Endodermal cell (in vitro differentiated cells): ENCODE results near the gene LRRC23. TPM values are rescaled to one million over a fixed set of nuclear protein-coding genes. Genes with fewer than 3 reads are reported as not detected.

Experiments
- DNase-seq: peaks from one replicate; pipeline ENCODE4 v3.0.0-alpha.2; 2017
- H3K27ac ChIP-seq: 2 replicates; pipeline ENCODE4 v1.5.1; 2013; ENCODE audit warnings: mild to moderate bottlenecking, low read depth, low read length, moderate library complexity
- H3K27me3 ChIP-seq: 2 replicates; pipeline ENCODE4 v1.6.1; 2013; ENCODE audit warnings: mild to moderate bottlenecking, low read length, moderate library complexity; ENCODE audit not compliant: insufficient read depth, control insufficient read depth, poor library complexity, severe bottlenecking
- H3K36me3 ChIP-seq: 2 replicates; pipeline ENCODE4 v1.7.0; 2013; ENCODE audit warnings: mild to moderate bottlenecking, low read length, moderate library complexity; ENCODE audit not compliant: control insufficient read depth, insufficient read depth
- H3K4me1 ChIP-seq: one replicate; pipeline ENCODE4 v1.7.0; 2013; ENCODE audit warnings: low read length; ENCODE audit not compliant: control insufficient read depth, insufficient read depth
- H3K4me3 ChIP-seq: 2 replicates; pipeline ENCODE4 v1.5.1; 2013; ENCODE audit warnings: mild to moderate bottlenecking, low read length, moderate library complexity
- H3K9ac ChIP-seq: 2 replicates; pipeline ENCODE4 v1.6.1; 2013; ENCODE audit warnings: mild to moderate bottlenecking, low read length, moderate library complexity; ENCODE audit not compliant: poor library complexity, severe bottlenecking; ENCODE audit errors: extremely low read depth
- H3K9me3 ChIP-seq: 2 replicates; pipeline ENCODE4 v1.6.1; 2013; ENCODE audit warnings: mild to moderate bottlenecking, low read length, moderate library complexity; ENCODE audit not compliant: control insufficient read depth
- H3K27ac Mint-ChIP-seq: 2 replicates; pipeline ENCODE4 v1.8.0; 2020; ENCODE audit warnings: mixed read lengths
- H3K27me3 Mint-ChIP-seq: 2 replicates; pipeline ENCODE4 v1.8.0; 2021; ENCODE audit warnings: mild to moderate bottlenecking, mixed read lengths; ENCODE audit not compliant: insufficient read depth
- H3K36me3 Mint-ChIP-seq: 2 replicates; pipeline ENCODE4 v1.8.0; 2020; ENCODE audit warnings: low read depth, mixed read lengths
- H3K4me1 Mint-ChIP-seq: 2 replicates; pipeline ENCODE4 v1.8.0; 2020; ENCODE audit warnings: mixed read lengths
- H3K4me3 Mint-ChIP-seq: 2 replicates; pipeline ENCODE4 v1.8.0; 2020; ENCODE audit warnings: mild to moderate bottlenecking, moderate library complexity, mixed read lengths
- H3K9me3 Mint-ChIP-seq: 2 replicates; pipeline ENCODE4 v1.8.0; 2020; ENCODE audit warnings: mild to moderate bottlenecking, mixed read lengths
- WGBS, 2 experiments: methylation state at CpG; one replicate each; pipeline versions ENCODE4 v1.1.5 to v1.1.7; 2013; ENCODE audit warnings: missing lambda C conversion rate in 2 of 2, mixed read lengths in 1 of 2; ENCODE audit not compliant: insufficient coverage in 1 of 2, insufficient read length in 1 of 2; 5-methylcytosine and 5-hydroxymethylcytosine counted together
- total RNA-seq, 2 donors: library from RNA; stranded (reverse); fragmentation: NEBNext Ultra II Directional in 1 of 2; extraction: Animal tissue kit (Norgen Biotek cat#: 25700) in 1 of 2; gene quantifications; 2 replicates in 1 of 2; 3 replicates in 1 of 2; pipeline ENCODE4 v1.2.1, GENCODE V29; 2021
- TF ChIP-seq, protein P1 (sequence below): fragments of 200-600 bp; sonication (generic); conservative IDR thresholded peaks from 2 replicates; pipeline ENCODE4 v1.5.0; 2021; ENCODE audit warnings: antibody characterized with exemption, mild to moderate bottlenecking

Gene LRRC23
- total RNA-seq, 2 donors from 2014 or later, result 7.8 to 11.5 TPM

DNA sequence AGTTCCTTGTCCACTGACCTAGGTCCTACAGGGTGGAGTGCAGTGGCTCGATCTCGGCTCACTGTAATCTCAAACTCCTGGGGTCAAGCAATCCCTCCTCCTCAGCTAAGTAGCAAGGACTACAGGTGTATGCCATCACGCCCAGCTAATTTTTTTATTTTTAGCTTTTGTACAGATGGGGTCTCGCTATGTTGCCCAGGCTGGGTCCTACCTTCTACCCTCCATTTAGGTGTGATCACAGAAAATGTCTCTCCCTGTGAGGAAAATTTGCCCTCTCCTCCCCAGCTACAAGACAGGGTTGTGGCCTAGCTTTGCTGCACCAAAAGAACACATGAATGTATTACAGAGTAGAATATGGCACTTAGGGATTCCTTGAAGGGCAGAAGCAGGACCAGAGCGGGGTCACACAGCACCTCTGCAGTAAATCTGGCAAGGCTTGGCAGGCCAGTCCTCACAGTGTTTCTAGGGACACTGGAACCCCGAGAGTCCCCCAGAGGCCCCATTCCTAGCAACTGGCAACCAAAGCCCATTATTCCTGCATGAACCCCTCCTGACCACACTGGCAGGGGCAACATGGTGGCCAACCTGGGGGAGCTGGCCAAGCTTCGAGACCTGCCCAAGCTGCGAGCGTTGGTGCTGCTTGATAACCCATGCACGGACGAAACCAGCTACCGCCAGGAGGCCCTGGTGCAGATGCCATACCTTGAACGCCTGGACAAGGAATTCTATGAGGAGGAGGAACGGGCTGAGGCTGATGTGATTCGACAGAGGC, 7.7 kb downstream of the LRRC23 start:
- Mint-ChIP-seq H3K36me3 (peaks cover 10% of the 10 kb centered on the region), H3K9me3 (no peaks in the 10 kb centered on the region), H3K4me1 (peaks cover 37% of the 10 kb centered on the region), H3K27ac (peak overlapping the region; percentile 8), H3K4me3 (peak overlapping the region; percentile 77), H3K27me3 (peaks cover 63% of the 10 kb centered on the region)
- Histone ChIP-seq H3K9me3 (no peaks in the 10 kb centered on the region), H3K9ac (no peak overlapping the region), H3K4me3 (no peak overlapping the region), H3K36me3 (no peaks in the 10 kb centered on the region), H3K27me3 (peaks cover 19% of the 10 kb centered on the region), H3K27ac (no peak overlapping the region), H3K4me1 (no peaks in the 10 kb centered on the region)
- WGBS, 2 experiments, result 94 to 98% methylated on average over 11 to 15 of the region's 15 CpGs
- TF ChIP-seq, protein P1, sequence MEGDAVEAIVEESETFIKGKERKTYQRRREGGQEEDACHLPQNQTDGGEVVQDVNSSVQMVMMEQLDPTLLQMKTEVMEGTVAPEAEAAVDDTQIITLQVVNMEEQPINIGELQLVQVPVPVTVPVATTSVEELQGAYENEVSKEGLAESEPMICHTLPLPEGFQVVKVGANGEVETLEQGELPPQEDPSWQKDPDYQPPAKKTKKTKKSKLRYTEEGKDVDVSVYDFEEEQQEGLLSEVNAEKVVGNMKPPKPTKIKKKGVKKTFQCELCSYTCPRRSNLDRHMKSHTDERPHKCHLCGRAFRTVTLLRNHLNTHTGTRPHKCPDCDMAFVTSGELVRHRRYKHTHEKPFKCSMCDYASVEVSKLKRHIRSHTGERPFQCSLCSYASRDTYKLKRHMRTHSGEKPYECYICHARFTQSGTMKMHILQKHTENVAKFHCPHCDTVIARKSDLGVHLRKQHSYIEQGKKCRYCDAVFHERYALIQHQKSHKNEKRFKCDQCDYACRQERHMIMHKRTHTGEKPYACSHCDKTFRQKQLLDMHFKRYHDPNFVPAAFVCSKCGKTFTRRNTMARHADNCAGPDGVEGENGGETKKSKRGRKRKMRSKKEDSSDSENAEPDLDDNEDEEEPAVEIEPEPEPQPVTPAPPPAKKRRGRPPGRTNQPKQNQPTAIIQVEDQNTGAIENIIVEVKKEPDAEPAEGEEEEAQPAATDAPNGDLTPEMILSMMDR, result no peak
- no peak for DNase-seq

DNA sequence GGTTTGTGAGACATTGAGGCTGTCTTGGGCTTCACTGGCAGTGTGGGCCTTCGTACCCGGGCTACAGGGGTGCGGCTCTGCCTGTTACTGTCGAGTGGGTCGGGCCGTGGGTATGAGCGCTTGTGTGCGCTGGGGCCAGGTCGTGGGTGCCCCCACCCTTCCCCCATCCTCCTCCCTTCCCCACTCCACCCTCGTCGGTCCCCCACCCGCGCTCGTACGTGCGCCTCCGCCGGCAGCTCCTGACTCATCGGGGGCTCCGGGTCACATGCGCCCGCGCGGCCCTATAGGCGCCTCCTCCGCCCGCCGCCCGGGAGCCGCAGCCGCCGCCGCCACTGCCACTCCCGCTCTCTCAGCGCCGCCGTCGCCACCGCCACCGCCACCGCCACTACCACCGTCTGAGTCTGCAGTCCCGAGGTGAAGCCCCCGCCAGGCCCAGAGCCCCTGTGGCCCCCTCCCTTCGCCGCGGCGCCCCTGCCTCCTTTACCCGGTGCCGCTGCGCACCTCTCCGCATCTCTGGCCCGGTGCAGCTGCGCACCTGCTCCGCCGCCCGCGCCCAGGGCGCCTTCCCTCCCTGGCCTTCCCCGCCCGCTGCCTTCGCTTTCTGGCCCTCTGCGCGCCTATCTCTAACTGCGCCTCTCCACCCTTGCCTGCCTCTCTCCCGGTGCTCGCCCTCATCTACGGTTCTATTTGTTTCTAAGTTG, 9.8 kb downstream of the LRRC23 start, which contains the start of gene ENO2:
TSS of gene ENO2 (plus strand) at position 335 of the 701 bp plus-strand sequence. CDS start 1,253 bp downstream, outside the sequence.
- Histone ChIP-seq H3K27me3 (peaks cover 19% of the 10 kb centered on the region), H3K27ac (no peak within 1 kb of the TSS), H3K4me1 (no peaks in the 10 kb centered on the region), H3K9ac (peak within 1 kb of the TSS; percentile 44), H3K4me3 (peak within 1 kb of the TSS; percentile 84), H3K36me3 (peaks cover 1% of the 10 kb centered on the region), H3K9me3 (no peaks in the 10 kb centered on the region)
- peak; percentile 89 for DNase-seq
- Mint-ChIP-seq H3K4me3 (peak within 1 kb of the TSS; percentile 77), H3K9me3 (no peaks in the 10 kb centered on the region), H3K27me3 (peaks cover 62% of the 10 kb centered on the region), H3K4me1 (peaks cover 39% of the 10 kb centered on the region), H3K36me3 (peaks cover 23% of the 10 kb centered on the region), H3K27ac (peak within 1 kb of the TSS; percentile 41)
- TF ChIP-seq, protein P1, result no peak
- WGBS, 2 experiments, result 2 to 3% methylated on average over 28 to 67 of the region's 68 CpGs

DNA sequence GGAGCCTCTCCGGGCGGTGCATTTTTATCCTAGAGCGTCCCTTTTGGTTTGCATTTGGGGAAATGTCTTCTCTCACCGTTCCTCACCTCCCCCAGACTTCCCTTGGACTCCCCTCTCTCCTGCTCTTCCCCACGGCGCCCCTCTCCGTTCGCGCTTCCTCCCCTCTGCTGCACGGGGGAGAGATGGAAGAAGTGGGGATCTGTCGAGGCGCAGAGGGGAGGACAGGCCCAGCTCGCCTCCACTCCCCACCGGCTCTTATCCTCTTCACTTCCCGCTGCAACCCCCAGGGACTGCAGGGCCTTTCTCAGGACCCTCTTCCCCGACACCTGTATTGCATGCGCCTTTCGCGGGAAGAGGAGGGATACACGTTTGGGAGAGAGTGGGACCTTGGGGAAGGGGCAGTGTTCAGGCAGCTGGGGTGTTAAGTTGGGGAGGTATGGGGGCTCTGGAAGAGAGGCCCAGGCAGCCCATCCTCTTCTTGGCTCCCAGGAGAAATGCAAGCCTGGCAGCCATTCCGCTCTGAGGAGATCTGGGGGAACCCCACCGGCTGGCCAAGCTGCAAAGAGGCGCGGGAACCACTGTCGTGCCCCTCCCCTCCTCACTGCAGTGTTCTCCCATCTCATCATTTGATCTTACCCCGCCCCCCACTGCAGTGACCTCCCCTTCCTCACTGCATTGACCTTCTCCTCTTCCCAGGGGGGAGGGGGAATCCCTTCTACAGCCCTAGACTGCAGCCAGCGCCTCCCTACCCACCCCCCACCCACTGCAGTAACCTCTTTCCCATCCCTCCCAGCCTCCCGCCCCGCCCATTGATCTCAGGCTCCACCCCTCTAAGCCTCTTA, 10.5 kb downstream of the LRRC23 start:
- 9 to 15% methylated on average over 7 to 24 of the region's 29 CpGs for WGBS, 2 experiments
- Mint-ChIP-seq H3K36me3 (peaks cover 31% of the 10 kb centered on the region), H3K27me3 (peaks cover 56% of the 10 kb centered on the region), H3K9me3 (no peaks in the 10 kb centered on the region), H3K4me3 (peak overlapping the region; percentile 77), H3K27ac (peak overlapping the region; percentile 41), H3K4me1 (peaks cover 42% of the 10 kb centered on the region)
- Histone ChIP-seq H3K27ac (no peak overlapping the region), H3K4me3 (peak overlapping the region; percentile 84), H3K27me3 (peaks cover 19% of the 10 kb centered on the region), H3K4me1 (no peaks in the 10 kb centered on the region), H3K36me3 (peaks cover 6% of the 10 kb centered on the region), H3K9ac (peak overlapping the region; percentile 44), H3K9me3 (no peaks in the 10 kb centered on the region)
- TF ChIP-seq, protein P1, result peak; percentile 36
- peak; percentile 91 for DNase-seq
